Fibroblast of peridontal ligament (primary cell): ENCODE data around the gene ACACB.

Experiments
- DNase-seq: peaks from one replicate; pipeline ENCODE4 v3.0.0-alpha.2; 2010; ENCODE audit errors: extremely low read depth

Gene ACACB

GRCh38 chr12:109301643-109302168 is 185.3 kb downstream of the ACACB start:
- DNase-seq, result no peak

- DNase-seq, result no peak
Observed at GRCh38 chr12:109302358-109302757, 186.0 kb downstream of the ACACB start.

- DNase-seq, result no peak
Observed at GRCh38 chr12:109302770-109303169, 186.4 kb downstream of the ACACB start.

GRCh38 chr12:109304485-109304884 is 188.1 kb downstream of the ACACB start:
- no peak for DNase-seq

- DNase-seq, result no peak
Observed at GRCh38 chr12:109305547-109305946, 189.2 kb downstream of the ACACB start.

- no peak for DNase-seq
Observed at GRCh38 chr12:109307051-109307450, 190.7 kb downstream of the ACACB start.

- no peak for DNase-seq
Observed at GRCh38 chr12:109308534-109309380, 192.4 kb downstream of the ACACB start, which contains the start of gene FOXN4. FOXN4 (minus strand) TSS chr12:109309284; CDS start chr12:109308321, 963 bp downstream.

- no peak for DNase-seq
Observed at GRCh38 chr12:109309381-109310246, 193.2 kb downstream of the ACACB start.

- no peak for DNase-seq
Observed at GRCh38 chr12:109310247-109311125, 194.1 kb downstream of the ACACB start.
